ENCODE measurements around the gene CDH4.

Gene CDH4

DNA sequence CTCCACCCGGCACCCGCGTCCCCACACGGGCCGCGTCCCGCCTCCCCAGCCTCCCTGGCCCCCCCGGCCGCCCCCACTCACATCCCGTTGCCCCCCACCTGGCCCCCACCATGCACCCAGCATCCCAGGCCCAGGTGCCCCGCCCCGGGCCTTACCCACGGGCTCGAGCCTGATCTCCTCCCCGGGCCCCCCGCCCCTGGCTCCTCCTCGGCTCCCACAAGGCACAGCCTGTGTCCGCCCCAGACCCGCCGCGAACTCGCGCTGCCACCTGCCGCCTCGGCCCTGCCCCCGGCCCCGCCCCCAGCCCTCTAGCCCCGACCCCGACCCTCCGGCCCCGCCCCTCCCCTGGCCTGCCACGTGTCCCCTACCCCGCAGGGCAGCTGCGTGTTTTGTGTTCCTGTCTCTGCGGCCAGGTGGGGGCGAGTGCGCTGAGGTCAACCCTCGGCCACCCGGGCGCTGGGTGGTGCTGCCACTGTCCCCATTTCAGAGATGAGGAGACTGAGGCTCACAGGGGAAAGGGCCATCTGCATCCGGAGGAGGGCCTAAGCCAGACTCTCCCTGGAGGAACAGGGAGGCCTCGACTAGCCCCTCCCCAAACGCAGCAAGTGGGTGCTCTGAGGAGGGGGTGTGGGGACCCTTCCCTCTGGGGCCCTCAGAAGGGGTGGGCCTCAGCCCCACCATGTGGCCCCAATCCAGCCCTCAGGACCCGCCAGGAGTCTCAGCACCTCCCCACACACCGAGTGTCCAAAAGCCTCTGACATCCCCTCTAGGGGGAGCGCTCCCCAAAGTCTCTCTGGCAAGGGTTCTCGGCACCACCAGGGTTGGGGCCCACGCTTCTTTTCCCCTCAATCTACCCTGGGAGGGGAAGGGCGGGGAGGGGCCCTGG is 713.8 kb downstream of the CDH4 start:
- H3K9me3 ChIP-seq (ENCODE audit: insufficient read depth, low read length): no peaks in the 10 kb centered on the region
- H3K9me2 ChIP-seq (replicated peaks; ENCODE audit: insufficient read depth, low read length): no peaks in the 10 kb centered on the region
- TF ChIP-seq EZH2phosphoT487 (conservative IDR thresholded peaks at IDR 0.05; ENCODE audit: low read length): no peak
- TF ChIP-seq, protein P1, sequence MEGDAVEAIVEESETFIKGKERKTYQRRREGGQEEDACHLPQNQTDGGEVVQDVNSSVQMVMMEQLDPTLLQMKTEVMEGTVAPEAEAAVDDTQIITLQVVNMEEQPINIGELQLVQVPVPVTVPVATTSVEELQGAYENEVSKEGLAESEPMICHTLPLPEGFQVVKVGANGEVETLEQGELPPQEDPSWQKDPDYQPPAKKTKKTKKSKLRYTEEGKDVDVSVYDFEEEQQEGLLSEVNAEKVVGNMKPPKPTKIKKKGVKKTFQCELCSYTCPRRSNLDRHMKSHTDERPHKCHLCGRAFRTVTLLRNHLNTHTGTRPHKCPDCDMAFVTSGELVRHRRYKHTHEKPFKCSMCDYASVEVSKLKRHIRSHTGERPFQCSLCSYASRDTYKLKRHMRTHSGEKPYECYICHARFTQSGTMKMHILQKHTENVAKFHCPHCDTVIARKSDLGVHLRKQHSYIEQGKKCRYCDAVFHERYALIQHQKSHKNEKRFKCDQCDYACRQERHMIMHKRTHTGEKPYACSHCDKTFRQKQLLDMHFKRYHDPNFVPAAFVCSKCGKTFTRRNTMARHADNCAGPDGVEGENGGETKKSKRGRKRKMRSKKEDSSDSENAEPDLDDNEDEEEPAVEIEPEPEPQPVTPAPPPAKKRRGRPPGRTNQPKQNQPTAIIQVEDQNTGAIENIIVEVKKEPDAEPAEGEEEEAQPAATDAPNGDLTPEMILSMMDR (IDR thresholded peaks at IDR 0.05; ENCODE audit: insufficient read depth, low read length, poor library complexity, severe bottlenecking): no peak
- H4K20me1 ChIP-seq (ENCODE audit: low read depth, low read length): no peaks in the 10 kb centered on the region
- H3K4me2 ChIP-seq (ENCODE audit: low read depth, low read length, poor library complexity, severe bottlenecking): no peak overlapping the region
- no peak overlapping the region for H3K9ac ChIP-seq (ENCODE audit: low read length)
- no peak overlapping the region for H2AFZ ChIP-seq (ENCODE audit: low read depth, low read length, severe bottlenecking)
- no peak overlapping the region for H3K4me3 ChIP-seq (ENCODE audit: insufficient read depth, low read length, poor library complexity, severe bottlenecking)
- H3K27me3 ChIP-seq (ENCODE audit: low read length): no peaks in the 10 kb centered on the region
- H3K79me2 ChIP-seq (ENCODE audit: insufficient read depth, low read length): no peaks in the 10 kb centered on the region
- no peak overlapping the region for H3K27ac ChIP-seq (ENCODE audit: low read depth, low read length)
- no peaks in the 10 kb centered on the region for H3K36me3 ChIP-seq (ENCODE audit: low read length)
- H3F3A ChIP-seq (ENCODE audit: insufficient read depth): no peaks in the 10 kb centered on the region

DNA sequence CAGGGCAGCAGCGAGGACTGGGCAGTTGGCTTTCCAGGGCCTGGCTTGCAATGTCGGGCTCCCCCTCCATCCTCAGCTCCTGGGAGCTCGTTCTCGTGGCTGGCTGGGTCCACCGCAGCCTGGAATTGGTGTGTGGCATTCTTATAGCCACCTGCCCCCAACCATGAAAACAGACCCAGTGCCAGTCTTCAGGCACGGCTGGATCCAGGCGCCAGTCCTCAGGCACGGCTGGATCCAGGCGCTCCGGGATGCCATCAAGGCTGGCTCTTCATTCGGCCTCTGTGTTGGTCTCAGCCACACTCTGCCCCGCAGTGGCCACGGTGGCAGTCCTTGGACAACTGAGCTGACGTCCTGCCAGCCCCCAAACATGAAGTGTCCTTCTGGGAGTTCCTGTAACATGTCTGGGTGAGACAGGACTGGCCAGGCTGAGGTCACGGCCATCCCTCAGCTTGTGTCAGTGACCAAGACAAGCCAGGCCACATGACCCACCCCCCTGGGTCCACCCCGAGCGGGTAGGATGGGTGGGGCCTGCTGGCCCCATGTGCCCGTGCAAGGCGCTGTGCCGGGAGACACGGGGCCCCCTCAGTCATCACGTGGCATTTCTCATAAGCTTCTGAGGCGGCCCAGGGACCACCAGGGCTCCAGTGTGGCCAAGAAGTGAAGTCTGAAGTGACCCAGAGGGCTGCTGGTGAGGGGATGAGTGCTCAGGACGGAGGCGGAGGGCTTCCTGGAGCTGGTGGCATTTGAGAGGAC is 714.6 kb downstream of the CDH4 start:
- Histone ChIP-seq H3K9ac (ENCODE audit: low read length) (no peak overlapping the region), H3K9me3 (ENCODE audit: insufficient read depth, low read length) (no peaks in the 10 kb centered on the region), H3K27me3 (ENCODE audit: low read length) (no peaks in the 10 kb centered on the region), H3K79me2 (ENCODE audit: insufficient read depth, low read length) (no peaks in the 10 kb centered on the region), H3K4me2 (ENCODE audit: low read depth, low read length, poor library complexity, severe bottlenecking) (no peak overlapping the region), H3K9me2 (replicated peaks; ENCODE audit: insufficient read depth, low read length) (no peaks in the 10 kb centered on the region), H2AFZ (ENCODE audit: low read depth, low read length, severe bottlenecking) (no peak overlapping the region), H3K36me3 (ENCODE audit: low read length) (no peaks in the 10 kb centered on the region), H4K20me1 (ENCODE audit: low read depth, low read length) (no peaks in the 10 kb centered on the region), H3F3A (ENCODE audit: insufficient read depth) (no peaks in the 10 kb centered on the region), H3K27ac (ENCODE audit: low read depth, low read length) (no peak overlapping the region), H3K4me3 (ENCODE audit: insufficient read depth, low read length, poor library complexity, severe bottlenecking) (no peak overlapping the region)
- TF ChIP-seq, protein P1 (IDR thresholded peaks at IDR 0.05; ENCODE audit: insufficient read depth, low read length, poor library complexity, severe bottlenecking): no peak
- TF ChIP-seq EZH2phosphoT487 (conservative IDR thresholded peaks at IDR 0.05; ENCODE audit: low read length): no peak

DNA sequence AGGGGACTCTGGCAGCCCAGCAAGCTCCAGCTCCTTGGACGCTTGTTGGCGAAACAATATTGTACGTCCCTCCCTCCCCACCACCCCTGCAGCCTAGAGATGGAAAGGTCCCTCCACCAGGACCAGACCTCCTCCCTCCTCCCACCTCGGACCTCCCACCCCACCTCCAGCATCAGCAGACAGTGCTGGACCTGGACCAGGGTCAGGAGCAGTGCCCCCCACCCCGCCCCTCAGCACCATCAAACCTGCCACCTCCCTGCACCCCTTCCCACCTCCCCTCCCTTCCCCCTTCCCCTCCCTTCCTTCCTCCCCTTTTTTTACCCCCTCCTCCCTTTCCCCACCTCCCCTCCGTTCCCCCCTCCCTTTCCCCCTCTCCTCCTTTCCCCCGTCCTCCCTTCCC is 715.2 kb downstream of the CDH4 start:
- Histone ChIP-seq H3K27me3 (ENCODE audit: low read length) (no peaks in the 10 kb centered on the region), H4K20me1 (ENCODE audit: low read depth, low read length) (no peaks in the 10 kb centered on the region), H3K36me3 (ENCODE audit: low read length) (no peaks in the 10 kb centered on the region), H3K4me3 (ENCODE audit: insufficient read depth, low read length, poor library complexity, severe bottlenecking) (no peak overlapping the region), H3K9me3 (ENCODE audit: insufficient read depth, low read length) (no peaks in the 10 kb centered on the region), H3K79me2 (ENCODE audit: insufficient read depth, low read length) (no peaks in the 10 kb centered on the region), H3K9ac (ENCODE audit: low read length) (no peak overlapping the region), H2AFZ (ENCODE audit: low read depth, low read length, severe bottlenecking) (no peak overlapping the region), H3K9me2 (replicated peaks; ENCODE audit: insufficient read depth, low read length) (no peaks in the 10 kb centered on the region), H3K4me2 (ENCODE audit: low read depth, low read length, poor library complexity, severe bottlenecking) (no peak overlapping the region), H3K27ac (ENCODE audit: low read depth, low read length) (no peak overlapping the region), H3F3A (ENCODE audit: insufficient read depth) (no peaks in the 10 kb centered on the region)
- no peak for TF ChIP-seq EZH2phosphoT487 (conservative IDR thresholded peaks at IDR 0.05; ENCODE audit: low read length)
- TF ChIP-seq, protein P1 (IDR thresholded peaks at IDR 0.05; ENCODE audit: insufficient read depth, low read length, poor library complexity, severe bottlenecking): no peak
